MM.1S (cell line): ENCODE results near the gene TTC1.

ENCODE experiments used
- EZH2 ChIP-seq: fragments of 300-600 bp; sonication (generic); optimal IDR thresholded peaks from 2 replicates; pipeline ENCODE3; 2017; ENCODE audit warnings: low read depth, mild to moderate bottlenecking, antibody characterized with exemption, low read length, mixed read lengths
- EZH2phosphoT487 ChIP-seq: fragments of 300-600 bp; sonication (generic); IDR thresholded peaks from 2 replicates; pipeline ENCODE4 v1.6.1; 2018; ENCODE audit warnings: antibody characterized with exemption, low read length
- TF ChIP-seq, protein P1 (sequence below): fragments of 300-600 bp; sonication (generic); IDR thresholded peaks from 2 replicates; pipeline ENCODE4 v1.5.1; 2016; ENCODE audit warnings: antibody characterized with exemption, low read length, mixed read lengths

DNA sequence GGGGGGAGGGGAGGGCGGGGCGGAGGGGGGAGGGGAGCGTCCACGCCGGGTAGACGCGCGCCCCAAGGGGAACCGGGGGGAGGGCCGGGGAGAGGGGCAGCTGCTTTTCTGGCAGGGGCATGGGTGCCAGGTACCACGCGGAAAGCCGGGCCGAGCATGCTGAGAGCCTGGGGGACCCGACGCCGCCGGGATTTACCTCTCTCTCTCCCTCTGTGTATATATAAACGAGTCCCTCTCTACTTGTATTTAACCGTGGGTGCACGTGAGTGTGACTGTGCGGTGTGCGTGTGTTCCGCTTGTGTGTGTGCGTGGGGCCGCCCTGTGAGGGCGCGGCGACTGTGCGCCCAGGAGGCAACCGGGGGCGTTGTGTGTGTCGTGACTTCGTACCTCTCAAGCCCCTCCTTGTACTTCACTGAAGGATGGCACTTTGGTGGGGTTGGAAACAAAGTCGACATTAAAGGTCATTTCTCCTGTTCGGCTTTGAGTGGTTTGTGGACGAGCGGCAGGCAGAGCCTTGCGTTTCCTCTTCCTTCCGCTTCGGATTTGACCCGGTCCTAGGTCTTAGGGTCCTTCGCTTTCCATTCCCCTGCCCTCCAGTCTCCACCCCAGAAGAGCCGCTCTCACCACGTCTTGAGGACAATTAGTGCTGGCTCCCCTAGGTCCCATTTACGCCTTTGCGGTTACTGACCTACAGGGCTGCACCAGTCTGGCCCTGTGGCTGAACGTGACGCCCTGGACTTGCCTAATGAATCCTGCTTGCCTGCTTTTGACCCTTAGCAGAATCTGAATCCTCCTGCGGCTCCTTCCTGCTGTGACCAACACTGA is 36.2 kb upstream of the TTC1 start:
- no peak for TF ChIP-seq EZH2
- TF ChIP-seq, protein P1, sequence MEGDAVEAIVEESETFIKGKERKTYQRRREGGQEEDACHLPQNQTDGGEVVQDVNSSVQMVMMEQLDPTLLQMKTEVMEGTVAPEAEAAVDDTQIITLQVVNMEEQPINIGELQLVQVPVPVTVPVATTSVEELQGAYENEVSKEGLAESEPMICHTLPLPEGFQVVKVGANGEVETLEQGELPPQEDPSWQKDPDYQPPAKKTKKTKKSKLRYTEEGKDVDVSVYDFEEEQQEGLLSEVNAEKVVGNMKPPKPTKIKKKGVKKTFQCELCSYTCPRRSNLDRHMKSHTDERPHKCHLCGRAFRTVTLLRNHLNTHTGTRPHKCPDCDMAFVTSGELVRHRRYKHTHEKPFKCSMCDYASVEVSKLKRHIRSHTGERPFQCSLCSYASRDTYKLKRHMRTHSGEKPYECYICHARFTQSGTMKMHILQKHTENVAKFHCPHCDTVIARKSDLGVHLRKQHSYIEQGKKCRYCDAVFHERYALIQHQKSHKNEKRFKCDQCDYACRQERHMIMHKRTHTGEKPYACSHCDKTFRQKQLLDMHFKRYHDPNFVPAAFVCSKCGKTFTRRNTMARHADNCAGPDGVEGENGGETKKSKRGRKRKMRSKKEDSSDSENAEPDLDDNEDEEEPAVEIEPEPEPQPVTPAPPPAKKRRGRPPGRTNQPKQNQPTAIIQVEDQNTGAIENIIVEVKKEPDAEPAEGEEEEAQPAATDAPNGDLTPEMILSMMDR: no peak
- TF ChIP-seq EZH2phosphoT487: no peak
